ENCODE results near the gene FRMD8.

- TF ChIP-seq EZH2 (IDR thresholded peaks at IDR 0.05; ENCODE audit: insufficient read depth, poor library complexity, severe bottlenecking) = no peak
- no peak for TF ChIP-seq EZH2phosphoT487 (IDR thresholded peaks at IDR 0.05; ENCODE audit: insufficient read depth, low read depth)
Observed at GRCh38 chr11:65456418-65456817, 70.0 kb downstream of the FRMD8 start.
